ENCODE data around the gene ZNF516.

ZNF516 gene

DNA sequence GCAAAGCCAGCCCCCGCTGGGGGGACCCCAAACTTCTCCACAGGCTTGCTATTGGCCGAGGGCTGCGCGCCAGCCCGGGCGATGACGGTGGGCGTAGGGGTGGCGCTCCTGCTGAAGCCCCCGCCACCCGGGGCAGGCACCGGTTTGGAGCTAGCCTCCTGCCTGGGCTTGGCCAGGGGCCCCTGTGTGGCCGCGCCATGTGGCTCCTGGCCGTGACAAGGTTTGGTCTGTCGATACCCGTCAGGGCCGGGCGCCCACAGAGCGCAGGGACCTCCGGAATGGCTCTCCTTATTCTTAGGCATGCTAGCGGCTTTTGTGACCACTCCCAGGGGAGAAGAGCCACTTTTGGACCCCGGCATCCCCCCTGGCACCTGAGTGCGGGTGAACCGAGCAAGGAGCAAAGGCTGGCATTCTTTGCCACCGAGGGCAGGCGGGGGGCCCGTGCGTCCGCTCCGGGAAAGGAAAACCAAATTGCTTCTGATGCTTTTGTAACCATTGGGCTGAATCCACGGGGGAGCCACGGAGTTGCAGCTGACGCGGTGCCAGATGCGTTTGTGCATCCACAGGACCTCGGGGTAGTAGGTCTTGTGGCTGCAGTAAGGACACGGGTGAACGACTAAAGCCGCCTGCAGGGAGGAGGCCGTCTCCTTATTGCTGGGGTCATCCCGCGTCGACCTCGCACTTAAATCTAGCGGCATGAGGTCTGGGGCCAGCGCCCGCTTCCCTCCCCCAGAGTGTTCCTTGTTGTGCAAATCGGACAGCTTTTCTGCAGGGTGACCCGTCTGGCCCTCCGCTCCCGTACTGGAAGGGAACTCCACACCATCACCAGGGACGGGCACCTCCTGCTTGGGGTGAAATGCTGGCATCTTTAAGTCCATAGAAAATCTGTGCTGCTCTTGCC is 115.6 kb downstream of the ZNF516 start:
- DNase-seq (ENCODE audit: low spot score): no peak

DNA sequence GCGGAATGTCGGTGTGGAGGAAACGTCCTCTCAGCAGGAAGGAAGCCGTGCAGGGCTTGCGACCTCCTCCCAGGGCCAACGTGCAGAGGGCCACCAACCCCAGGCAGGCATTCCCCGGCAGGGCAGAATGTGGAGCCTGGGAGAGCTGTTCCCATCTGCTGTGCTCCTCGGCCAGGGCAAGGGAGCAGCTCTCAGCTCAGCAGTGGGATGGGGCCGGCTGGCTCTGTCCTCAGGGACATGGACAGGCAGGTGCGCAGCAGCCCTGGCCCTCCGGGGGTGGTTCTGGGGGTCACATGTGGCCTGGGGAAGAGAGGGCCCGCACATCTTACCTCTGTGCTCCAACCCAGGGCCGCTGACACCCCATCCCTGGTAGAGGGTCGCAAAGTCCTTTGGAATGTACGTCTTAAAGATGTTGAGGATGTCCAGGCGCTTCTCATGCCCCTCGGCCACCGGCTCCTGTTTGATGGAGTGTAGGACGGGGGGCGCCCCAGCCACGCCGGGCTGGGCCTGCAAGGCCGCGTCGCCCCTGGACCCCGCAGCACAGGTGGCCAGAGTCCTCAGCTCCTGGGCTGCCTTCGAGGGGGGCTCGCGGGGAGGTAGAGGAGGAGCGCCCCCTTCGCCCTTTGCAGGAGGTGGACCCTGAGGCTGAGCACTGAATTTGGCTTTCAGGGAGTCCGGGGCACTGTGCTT is 116.4 kb downstream of the ZNF516 start:
- no peak for DNase-seq (ENCODE audit: low spot score)

DNA sequence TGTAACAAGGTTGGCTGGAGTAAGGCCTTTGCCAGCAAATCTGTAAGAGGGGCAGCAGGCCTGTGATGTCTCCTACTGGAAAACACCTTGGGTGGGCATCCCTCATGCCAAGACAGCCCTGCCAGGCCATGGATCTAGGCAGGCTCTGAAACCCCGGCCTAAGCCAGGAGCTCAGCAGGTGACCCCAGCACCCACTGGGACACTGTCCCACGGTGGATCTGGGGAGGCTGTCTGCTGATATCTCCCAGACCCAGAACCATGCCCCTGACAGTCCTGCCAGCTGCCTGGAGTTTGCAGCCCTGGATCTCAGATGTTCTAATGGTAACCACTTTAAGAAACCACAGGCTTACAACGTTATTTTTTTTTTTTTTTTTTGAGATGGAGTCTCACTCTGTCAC is 117.7 kb downstream of the ZNF516 start:
- DNase-seq (ENCODE audit: low spot score): no peak

DNA sequence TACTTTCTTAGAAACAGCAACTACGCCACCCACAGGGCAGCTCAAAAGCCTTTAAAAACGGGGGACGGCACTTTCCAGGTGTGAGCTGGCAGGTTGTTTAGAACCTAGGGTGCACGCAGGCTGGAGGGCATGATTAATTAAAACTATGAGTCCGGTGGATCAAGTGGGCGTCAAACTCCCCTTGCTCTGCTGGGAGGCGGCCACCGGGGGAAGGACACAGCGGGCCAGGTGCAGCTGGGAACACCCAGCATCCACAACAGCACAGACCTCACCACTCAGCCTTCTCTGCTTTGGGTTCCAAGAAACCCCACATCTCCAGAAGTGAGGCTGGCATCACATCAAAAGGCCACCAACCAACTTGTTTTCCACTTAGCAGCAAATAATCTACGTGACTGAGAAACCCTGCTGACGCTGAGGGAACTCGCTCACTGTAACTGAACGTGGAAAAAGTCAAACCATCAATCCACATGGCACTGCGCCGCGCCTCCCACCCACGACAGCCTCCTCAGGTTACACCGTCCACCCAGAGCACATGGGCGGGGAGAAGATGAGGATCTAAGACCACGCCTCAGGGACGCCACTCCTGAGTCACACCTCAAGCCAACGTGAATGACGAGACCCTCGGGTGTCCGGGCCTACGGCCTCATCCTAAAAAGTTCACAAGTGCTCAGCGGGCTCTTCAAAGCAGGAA is 118.2 kb downstream of the ZNF516 start:
- DNase-seq (ENCODE audit: low spot score): no peak

DNA sequence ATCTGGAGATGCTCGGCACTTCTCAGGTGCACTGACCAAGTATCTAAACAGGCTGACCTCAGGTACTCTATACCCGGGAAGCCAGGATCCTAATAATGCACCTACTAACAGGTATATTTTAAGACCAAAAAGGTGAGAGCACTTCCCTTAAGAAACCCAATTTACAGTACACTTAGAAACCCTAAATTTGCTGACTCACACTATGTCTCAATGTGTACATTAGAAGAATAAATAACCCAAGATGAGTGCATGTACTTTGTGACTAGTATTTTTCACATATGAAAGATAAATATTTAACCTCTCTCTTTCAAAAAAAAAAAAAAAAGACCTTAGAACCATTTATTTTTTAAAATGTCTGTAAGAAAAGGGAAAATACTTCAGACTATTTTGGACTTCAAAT is 118.8 kb downstream of the ZNF516 start:
- no peak for DNase-seq (ENCODE audit: low spot score)

DNA sequence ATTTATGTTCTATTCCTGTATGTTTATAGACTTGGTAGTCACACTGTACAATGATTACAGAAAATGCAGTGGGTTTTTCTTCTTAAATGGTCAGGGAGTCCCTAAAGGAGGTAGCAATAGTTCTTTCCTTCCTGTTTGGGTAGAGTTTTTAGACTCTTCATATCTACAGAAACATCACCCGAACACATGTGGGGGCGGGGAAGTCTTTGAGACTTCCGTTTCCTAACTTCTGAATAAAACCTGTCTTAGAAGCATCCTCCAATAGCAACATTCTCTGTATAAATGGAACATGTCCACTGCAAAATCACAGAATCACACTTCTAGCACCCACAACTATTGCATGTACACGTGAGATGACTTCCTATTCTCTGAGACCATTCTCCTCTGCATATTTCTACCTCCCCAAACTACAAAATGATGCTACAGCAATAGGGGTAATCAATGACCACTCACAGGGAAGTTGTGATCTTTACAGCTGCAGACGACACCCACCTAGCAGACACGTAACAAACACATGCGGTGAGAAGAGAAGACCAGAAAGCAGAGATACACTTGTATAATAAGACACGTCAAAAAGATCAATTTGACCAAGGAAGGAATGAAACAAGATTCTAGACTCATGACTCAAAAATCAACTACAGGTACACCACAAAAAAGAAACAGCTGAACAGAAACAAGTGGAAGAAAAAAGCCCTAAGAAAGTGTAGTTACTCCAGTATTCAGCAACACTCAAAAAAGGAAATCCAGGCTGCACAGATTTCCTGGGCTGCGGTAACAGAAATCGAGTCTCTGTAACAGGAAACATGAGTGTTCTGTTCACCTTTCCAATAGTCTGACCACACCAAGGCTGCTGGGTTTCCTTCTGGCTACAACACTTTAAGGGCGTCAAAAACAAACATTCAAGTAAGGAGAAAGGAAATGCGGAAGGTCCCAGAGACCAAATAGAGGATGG is 120.4 kb downstream of the ZNF516 start:
- no peak for DNase-seq (ENCODE audit: low spot score)

DNA sequence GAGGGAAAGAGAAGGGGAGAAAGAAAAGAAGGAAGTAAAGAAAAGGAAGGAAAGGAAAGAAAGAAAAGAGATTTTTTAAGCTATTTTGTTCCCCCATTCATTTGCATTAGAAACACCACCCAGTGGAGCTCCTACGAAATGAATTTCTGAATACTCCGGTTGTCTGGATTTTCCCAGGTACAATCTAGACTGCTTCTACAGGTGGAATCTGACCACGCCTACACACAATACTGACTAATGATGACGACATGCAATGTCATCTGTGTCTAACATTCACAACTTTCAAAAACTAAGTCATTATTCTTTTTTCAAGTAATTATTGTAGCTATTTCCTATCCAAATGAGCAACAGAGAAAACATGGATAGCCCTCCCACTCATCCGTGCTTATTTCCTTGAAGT is 121.7 kb downstream of the ZNF516 start:
- DNase-seq (ENCODE audit: low spot score): no peak

DNA sequence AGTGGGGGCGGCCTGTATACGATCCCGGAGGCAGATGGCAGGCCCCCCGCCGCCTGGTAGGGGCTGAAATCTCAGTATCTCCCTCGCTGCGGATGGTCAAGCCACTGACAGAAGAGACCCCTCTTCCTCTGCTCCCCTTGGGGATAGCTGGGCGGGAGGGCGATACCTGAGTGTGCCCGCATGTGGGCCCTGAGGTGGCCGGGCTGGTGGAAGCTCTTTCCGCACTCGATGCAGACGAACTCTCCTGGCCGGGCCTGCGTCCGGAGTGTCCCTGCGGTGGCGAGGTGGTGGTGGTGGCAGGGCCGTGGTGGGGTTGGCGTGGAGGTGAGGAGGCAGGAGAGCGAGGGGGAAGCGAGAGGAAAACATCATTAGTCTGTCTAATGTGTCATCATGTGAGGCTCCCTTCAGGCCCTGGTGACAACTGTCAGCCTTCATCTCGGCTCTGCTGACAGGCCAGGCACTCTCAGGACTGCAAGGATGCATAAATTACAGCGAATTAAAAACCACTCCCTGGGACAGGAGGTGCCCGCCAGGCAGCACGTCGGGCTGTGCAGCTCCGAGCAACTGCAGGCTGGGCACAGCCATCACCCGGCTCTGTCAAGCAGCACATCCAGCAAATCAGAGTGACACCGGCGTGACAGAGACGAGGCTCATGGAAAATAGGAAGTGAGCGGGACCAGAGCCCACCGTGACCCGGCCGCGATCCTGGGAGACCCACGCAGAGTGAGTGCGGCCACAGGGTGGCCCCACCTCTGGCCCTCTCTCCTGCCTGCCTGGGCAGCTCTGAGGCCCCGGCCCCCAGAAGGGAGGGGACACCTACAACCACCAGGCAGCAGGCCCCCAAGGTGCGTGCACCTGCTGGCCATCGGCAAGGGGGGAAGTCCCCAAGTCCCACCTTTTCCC is 123.5 kb downstream of the ZNF516 start:
- DNase-seq (ENCODE audit: low spot score): no peak

DNA sequence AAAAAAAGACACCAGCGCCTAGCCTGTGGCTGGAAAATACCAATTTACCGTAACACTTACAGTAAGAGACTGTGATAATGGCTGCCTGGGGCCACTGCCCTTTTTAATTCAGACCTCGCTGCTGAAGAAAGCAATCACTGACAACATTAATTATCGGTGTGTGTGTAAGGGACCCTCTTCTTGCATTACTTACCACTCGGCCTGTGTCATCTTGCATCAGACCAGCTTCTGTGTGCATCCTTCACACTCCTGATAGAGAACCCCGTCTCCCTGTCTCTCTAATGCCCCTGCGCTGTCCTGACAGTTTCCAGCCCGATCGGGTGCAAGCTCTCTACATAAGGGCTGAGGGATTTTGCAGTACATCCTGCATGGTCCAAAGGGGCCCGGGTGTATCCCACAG is 124.4 kb downstream of the ZNF516 start:
- DNase-seq (ENCODE audit: low spot score): no peak

DNA sequence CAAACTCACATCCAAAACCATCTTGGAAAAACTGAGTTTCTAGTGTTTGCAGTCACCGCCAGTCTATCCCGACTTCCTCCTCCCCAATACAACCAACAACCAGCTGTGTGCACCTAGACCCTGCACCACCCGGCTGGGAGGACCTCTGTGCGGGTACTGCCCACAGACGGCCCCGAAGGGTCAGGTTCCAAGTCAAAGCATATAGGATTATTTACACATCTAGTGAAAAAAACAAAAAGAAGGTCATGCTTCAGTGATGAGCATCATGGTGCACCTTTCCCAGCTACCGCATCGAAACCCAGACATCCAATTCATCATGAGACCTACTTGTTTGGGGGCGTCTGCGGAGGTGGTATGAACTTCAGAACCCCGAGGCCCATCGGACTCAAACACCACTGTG is 124.8 kb downstream of the ZNF516 start:
- DNase-seq (ENCODE audit: low spot score): no peak

DNA sequence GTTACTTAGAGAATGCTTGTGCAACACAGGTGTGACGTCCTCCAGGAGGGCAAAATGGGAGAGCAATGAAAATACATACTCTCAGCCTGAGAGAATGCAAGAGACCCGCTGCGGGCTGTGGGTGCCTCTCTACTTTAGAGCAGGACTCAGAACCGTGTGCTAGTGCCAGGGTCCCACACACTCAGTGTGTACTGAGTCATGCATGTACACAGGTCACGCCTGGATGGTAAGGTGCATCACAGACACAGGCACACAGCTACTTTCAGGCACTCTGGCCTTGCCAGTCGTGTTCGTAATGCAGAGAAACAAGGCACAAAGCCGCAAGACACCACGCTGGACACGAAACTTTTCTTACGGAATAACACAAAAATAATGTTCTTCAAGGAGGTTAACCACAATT is 125.3 kb downstream of the ZNF516 start:
- no peak for DNase-seq (ENCODE audit: low spot score)

DNA sequence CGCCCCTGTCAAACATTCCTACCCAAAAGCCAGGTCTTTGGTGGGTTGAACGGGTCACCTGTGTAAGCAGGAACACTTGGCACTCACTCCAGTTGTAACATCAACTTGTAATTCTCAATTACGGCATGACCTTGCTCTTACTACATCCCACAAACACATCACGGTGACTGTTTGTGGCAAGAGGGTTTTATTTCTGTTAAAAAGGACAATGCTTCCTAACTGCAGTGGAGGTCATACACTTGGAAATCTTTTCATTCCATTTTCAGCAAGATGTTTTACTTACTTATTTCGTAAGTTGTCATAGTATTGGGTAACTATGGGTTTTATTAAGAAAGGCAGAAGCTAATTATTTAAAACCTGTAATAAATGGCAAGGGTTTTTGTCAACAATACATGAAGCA is 126.1 kb downstream of the ZNF516 start:
- no peak for DNase-seq (ENCODE audit: low spot score)

DNA sequence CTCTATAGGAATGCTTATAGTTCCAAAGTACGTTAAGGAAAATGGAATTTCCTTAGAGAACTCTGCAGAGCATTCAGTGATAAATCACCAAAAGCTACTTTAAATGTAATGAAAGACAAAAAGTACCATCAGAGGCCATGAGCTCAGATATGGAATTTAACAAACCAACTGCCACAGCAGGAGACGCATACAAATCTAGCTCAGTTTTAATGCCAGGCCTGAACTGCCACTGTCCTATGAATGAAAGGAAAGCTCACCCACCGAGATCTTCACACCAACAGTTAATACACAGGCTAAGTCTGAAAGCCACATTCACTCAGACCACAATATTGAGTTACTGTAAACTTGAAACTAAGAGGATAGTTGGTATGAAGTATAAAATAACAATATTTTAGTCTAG is 126.8 kb downstream of the ZNF516 start:
- no peak for DNase-seq (ENCODE audit: low spot score)

DNA sequence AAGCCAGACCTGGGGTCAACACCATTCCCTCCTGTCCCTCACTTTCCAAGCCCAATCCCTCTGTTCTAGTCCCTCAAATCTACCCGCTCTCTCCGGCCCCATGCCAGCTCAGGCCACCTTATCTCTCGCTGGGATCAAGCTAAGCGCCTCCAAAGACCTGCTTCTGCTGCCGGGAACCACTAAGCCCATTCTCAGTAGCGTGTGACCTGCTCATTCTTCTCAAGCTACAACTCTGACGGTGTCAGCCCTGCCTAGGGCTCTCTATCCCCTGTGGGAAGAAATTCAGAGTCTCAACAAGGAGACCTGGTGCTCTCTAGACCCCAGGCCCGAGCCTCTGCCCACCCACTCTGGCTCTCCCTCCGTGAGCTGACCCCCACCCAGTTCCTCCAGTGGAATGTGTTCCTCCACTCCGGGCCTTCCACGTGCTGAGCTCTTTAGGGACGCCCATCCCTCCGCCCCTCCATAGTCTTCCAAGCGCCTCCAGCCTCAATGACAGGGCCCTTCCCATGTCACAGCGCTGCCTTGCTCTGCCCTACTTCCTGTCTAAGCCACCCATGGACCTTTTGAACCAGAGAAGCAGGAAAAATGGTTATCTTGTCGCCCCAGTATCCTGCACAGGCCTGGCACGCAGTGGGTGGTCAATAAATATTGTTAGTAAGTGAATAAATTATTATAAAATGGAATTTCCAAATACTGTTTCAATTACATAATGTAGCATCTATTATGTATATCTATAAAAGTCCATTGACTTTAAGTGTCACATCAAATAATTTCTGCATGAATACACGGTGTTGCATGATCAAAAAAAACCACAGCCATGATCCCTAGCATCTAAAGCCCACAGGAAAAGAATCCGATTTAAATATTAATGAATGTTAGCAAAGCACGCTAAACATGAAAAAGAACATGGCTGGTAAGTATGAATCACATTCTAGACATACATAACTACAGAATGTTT is 127.6 kb downstream of the ZNF516 start:
- no peak for DNase-seq (ENCODE audit: low spot score)

DNA sequence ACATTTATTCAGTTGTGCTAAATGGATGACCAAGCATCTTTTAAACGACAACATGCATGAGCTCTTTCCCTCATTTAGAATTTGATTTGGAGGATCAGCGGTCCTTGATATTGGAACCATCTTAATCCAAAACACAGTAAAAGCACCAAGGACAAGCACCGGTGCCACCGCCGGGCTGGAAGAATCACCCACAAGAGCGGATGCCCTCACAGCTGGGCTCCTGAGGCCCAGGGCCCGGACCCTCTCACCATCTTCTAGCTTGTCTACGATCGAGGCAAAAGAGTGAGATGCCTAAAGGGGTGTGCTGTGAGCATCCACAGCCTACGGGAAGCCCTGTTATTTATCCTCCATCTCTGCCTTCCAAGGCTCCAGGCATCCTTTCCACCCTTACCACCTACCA is 129.5 kb downstream of the ZNF516 start:
- no peak for DNase-seq (ENCODE audit: low spot score)

DNA sequence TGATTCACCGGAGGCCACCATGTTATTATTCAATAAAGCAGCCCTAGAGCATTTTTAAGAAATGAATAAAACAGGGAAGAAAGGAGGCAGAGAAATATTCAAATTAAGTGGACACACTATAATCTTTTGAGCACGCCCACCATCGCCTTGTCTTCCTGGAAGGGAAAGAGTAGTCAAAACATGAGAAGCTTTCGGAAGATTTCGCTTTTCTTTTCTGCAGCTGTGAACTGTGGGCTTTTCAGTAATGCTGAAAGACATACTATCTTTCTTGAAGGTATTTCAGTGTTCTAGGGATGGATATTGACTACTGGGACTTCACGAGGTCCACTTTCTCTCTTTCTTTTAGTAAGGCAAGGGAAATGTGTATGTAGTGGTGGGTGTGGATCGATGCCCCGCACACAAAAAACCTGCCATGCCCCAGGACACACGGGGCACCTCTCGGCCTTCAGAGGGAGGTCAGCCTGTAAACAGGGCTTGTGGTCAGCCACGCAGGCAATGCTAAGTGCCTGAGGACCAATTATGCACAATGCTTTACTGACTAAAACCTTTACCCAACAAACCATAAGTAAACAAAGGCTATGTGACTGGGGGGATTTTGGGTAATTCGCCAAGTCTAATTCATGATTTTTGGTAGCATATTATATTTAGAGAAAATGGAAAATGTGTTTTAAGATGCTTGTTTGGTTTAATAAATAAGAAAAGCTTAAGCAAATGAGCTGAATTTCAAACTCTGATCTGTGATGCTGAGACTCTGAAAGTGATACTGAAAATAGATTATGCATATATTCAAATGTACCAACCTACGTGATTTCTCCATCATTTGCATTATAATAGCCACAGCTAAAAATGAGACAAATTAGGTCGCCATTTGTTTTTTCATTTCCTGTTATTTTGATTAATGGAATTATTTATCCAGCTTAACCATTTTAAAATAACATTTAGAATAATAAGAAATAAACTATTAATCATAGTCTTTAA is 130.5 kb downstream of the ZNF516 start:
- no peak for DNase-seq (ENCODE audit: low spot score)

DNA sequence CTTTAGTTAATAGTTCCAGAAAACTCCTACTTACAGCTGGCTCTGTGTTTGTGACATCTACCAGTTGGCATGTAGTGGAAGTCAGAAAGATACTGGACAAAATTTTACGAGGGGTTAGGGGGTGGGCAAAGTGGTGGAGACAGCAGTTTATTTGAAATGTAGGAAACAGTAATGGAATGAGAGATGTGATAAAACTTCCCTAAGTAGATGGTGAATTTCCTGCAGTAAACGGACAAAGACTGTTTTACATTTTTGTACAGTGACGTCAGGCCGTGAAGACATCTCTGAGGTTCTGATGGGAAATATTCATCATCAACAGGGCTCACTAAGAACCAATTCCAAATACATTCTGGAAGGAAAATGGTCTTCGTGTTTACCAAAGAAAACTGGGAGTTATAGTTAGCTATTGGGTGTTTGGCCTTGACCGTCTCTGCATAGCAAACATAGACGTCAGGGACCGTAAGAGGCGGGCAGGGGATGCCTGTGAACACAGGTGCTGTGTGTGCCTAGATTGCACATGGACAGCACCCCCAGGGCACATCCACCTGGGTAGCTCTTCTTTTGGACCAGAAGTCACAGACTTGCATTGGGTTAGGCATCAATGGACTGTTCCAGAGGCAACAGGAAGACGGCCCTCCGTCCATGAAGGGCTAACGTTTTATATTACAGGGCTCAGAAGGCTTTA is 131.5 kb downstream of the ZNF516 start:
- no peak for DNase-seq (ENCODE audit: low spot score)

DNA sequence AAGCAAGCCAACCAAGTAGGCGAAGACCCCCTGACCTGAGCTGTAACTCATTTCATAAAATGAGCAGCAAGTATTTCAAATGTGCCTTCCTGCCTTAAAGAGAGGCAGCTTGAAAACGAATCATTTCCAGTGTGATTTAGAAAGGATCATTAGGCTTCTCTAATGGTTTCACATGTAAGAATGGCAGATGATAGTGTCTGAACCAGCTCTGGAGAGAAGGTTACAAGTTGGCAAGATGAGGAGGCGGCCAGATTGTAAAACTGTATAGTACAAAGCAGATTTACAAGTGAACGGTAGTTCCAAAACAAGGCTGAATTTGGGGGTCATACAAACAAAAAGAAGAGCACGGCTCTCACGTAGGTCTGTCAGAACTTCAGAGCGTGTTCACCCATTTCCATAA is 132.4 kb downstream of the ZNF516 start:
- no peak for DNase-seq (ENCODE audit: low spot score)
